Activated CD8-positive, alpha-beta T cell treated with anti-CD3 and anti-CD28 coated beads for 36 hours (primary cell): ENCODE data around the gene OR13J1. TPM values are rescaled to one million over a fixed set of nuclear protein-coding genes. Genes with fewer than 3 reads are reported as not detected.

Experiments
- ATAC-seq: fragments of 200-7000 bp; cut with Tn5 transposase; one replicate; pipeline ENCODE4 v1.10.0; 2021; ENCODE audit warnings: mild to moderate bottlenecking, moderate library complexity
- CTCF ChIA-PET: fragments of 350-600 bp; sonication (Branson Sonifier 250); formaldehyde crosslinking; loops from one replicate; lab custom pipeline; 2021; ENCODE audit warnings: antibody characterized with exemption; lab: Charles Lee
- POLR2A ChIA-PET: fragments of 350-600 bp; sonication (Branson Sonifier 250); formaldehyde crosslinking; loops from one replicate; lab custom pipeline; 2021; ENCODE audit warnings: antibody characterized with exemption; lab: Charles Lee
- DNase-seq: peaks from one replicate; pipeline ENCODE4 v3.0.0-alpha.2; 2020
- H3K27ac Mint-ChIP-seq: one replicate; pipeline ENCODE4 v1.8.0; 2021; ENCODE audit warnings: mild to moderate bottlenecking, mixed read lengths
- H3K27me3 Mint-ChIP-seq: one replicate; pipeline ENCODE4 v1.8.0; 2021; ENCODE audit warnings: mixed read lengths
- H3K36me3 Mint-ChIP-seq: one replicate; pipeline ENCODE4 v1.8.0; 2021; ENCODE audit warnings: low read depth, mixed read lengths
- H3K4me1 Mint-ChIP-seq: one replicate; pipeline ENCODE4 v1.8.0; 2021; ENCODE audit warnings: low read depth, mixed read lengths
- H3K4me3 Mint-ChIP-seq: one replicate; pipeline ENCODE4 v1.8.0; 2021; ENCODE audit warnings: mild to moderate bottlenecking, moderate library complexity, mixed read lengths
- H3K9me3 Mint-ChIP-seq: one replicate; pipeline ENCODE4 v1.8.0; 2021; ENCODE audit warnings: mixed read lengths
- intact Hi-C: fragments of 100-400 bp; cut with micrococcal nuclease; formaldehyde crosslinking; loops from one replicate; pipeline ENCODE4 v1.10.0; 2022
- total RNA-seq, 2 experiments: library from RNA; stranded (reverse); gene quantifications; one replicate each; pipeline ENCODE4 v1.2.3, GENCODE V29; 2021
- TF ChIP-seq, protein P1 (sequence below): fragments of 200-600 bp; IDR thresholded peaks from one replicate; pipeline ENCODE4 v1.8.0; 2022; ENCODE audit warnings: antibody characterized with exemption, mild to moderate bottlenecking

Gene OR13J1
- total RNA-seq, 2 experiments from 2014 or later: not detected

- no peaks in the 10 kb centered on the region for H3K9me3 Mint-ChIP-seq
- H3K27ac Mint-ChIP-seq: peak overlapping the region; percentile 49
- ChIA-PET CTCF (interaction anchor here (1.1 to 2.9 kb wide), 7 partner anchors 10 to 292 kb away, joined by 3 to 11 read pairs (median 4); partner anchors contain the start of genes FAM221B and TMEM8B), POLR2A (interaction anchor here (0.7 kb wide), 1 partner anchor 13 kb away, joined by 3 read pairs; no protein-coding TSS in a partner anchor)
- H3K4me1 Mint-ChIP-seq: peaks cover 39% of the 10 kb centered on the region
- TF ChIP-seq, protein P1, sequence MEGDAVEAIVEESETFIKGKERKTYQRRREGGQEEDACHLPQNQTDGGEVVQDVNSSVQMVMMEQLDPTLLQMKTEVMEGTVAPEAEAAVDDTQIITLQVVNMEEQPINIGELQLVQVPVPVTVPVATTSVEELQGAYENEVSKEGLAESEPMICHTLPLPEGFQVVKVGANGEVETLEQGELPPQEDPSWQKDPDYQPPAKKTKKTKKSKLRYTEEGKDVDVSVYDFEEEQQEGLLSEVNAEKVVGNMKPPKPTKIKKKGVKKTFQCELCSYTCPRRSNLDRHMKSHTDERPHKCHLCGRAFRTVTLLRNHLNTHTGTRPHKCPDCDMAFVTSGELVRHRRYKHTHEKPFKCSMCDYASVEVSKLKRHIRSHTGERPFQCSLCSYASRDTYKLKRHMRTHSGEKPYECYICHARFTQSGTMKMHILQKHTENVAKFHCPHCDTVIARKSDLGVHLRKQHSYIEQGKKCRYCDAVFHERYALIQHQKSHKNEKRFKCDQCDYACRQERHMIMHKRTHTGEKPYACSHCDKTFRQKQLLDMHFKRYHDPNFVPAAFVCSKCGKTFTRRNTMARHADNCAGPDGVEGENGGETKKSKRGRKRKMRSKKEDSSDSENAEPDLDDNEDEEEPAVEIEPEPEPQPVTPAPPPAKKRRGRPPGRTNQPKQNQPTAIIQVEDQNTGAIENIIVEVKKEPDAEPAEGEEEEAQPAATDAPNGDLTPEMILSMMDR: no peak
- no peaks in the 10 kb centered on the region for H3K27me3 Mint-ChIP-seq
- no peak for DNase-seq
- no peak for ATAC-seq
- no peaks in the 10 kb centered on the region for H3K36me3 Mint-ChIP-seq
- intact Hi-C loops: no loop called here
- no peak overlapping the region for H3K4me3 Mint-ChIP-seq
Measured at GRCh38 chr9:35845824-35846771, 24.1 kb downstream of the OR13J1 start.

GRCh38 chr9:35844628-35845270 lies 25.5 kb downstream of the OR13J1 start:
- no peaks in the 10 kb centered on the region for H3K9me3 Mint-ChIP-seq
- H3K4me1 Mint-ChIP-seq: peaks cover 39% of the 10 kb centered on the region
- POLR2A ChIA-PET: interaction anchor here (1.1 kb wide), 1 partner anchor 9 kb away, joined by 3 read pairs; no protein-coding TSS in a partner anchor
- no peaks in the 10 kb centered on the region for H3K27me3 Mint-ChIP-seq
- no peaks in the 10 kb centered on the region for H3K36me3 Mint-ChIP-seq
- CTCF ChIA-PET: interaction anchor here (1.1 to 2.9 kb wide), 6 partner anchors 9 to 291 kb away, joined by 3 to 11 read pairs (median 4); partner anchors contain the start of genes FAM221B and TMEM8B
- intact Hi-C loops: no loop called here
- H3K4me3 Mint-ChIP-seq: no peak overlapping the region
- no peak for ATAC-seq
- H3K27ac Mint-ChIP-seq: no peak overlapping the region
- DNase-seq: peak; percentile 37
- TF ChIP-seq, protein P1: no peak

DNA sequence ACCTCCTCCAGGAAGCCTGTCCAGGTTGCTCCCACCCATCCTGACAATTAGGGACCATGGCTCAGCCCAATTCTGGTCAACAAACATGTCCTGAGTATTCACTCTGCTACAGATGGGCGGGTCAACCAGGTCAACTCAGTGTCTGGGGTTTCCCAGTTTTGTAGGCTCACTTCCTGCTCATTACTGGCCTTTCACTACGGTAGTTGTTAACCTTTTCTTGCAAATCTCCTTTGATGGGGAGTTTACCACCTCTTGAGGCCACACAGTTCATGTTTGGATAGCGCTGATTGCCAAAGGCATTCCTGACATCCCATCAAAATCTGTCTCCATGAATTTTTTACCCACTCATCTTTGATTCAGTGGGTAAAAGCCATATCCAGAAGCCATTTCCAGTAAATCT lies 27.4 kb downstream of the OR13J1 start:
- peak; percentile 59 for ATAC-seq
- peak overlapping the region; percentile 6 for H3K27ac Mint-ChIP-seq
- H3K4me3 Mint-ChIP-seq: no peak overlapping the region
- H3K9me3 Mint-ChIP-seq: no peaks in the 10 kb centered on the region
- CTCF ChIA-PET: interaction anchor here (0.6 to 2.9 kb wide), 4 partner anchors 17 to 104 kb away, joined by 3 to 11 read pairs (median 5); no protein-coding TSS in a partner anchor
- intact Hi-C loops: no loop called here
- peaks cover 32% of the 10 kb centered on the region for H3K4me1 Mint-ChIP-seq
- H3K27me3 Mint-ChIP-seq: no peaks in the 10 kb centered on the region
- peak; percentile 18 for DNase-seq
- POLR2A ChIA-PET: no interaction called here
- TF ChIP-seq, protein P1: no peak
- H3K36me3 Mint-ChIP-seq: no peaks in the 10 kb centered on the region

DNA sequence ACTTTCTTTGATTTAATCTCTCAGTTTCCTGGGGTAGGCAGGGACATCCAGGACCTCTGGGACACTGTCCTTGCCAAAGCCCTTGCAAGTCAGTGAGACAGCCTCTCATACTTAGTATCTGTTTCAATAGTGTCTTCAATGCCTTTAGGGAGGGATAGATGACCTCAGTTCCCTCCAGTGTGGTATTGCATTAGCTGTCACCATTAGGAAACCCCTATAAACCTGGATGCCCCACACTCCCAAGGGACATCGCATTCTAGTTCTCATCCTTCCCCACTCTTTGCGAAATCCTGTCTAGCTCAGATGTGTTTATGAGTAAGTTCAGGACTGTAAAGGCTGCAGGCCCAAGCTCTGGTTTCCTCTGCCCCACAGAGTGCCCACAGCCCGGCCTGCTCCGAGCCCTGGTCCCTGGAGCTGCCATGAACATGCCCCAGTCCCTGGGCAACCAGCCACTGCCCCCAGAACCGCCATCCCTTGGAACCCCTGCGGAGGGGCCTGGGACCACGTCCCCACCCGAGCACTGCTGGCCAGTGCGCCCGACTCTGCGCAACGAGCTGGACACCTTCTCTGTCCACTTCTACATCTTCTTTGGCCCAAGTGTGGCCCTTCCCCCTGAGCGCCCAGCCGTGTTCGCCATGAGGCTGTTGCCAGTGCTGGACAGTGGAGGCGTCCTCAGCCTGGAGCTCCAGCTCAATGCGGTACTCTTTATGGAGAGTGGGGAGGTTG lies 28.0 kb downstream of the OR13J1 start:
- no peak overlapping the region for H3K27ac Mint-ChIP-seq
- no peaks in the 10 kb centered on the region for H3K27me3 Mint-ChIP-seq
- ATAC-seq (no peak), DNase-seq (no peak)
- intact Hi-C loops: no loop called here
- H3K9me3 Mint-ChIP-seq: no peaks in the 10 kb centered on the region
- peaks cover 26% of the 10 kb centered on the region for H3K4me1 Mint-ChIP-seq
- TF ChIP-seq, protein P1: no peak
- ChIA-PET CTCF (interaction anchor here (0.6 to 1.8 kb wide), 3 partner anchors 16 to 104 kb away, joined by 3 to 5 read pairs (median 5); no protein-coding TSS in a partner anchor), POLR2A (no interaction called here)
- H3K4me3 Mint-ChIP-seq: no peak overlapping the region
- no peaks in the 10 kb centered on the region for H3K36me3 Mint-ChIP-seq
